Ishikawa (cell line): Measurements from ENCODE around the gene OR9Q1.

Experiments
- CEBPB ChIP-seq: IDR thresholded peaks from 2 replicates; pipeline ENCODE4 v1.6.1; 2012
- CREB1 ChIP-seq: IDR thresholded peaks from 2 replicates; pipeline ENCODE4 v1.6.1; 2012; ENCODE audit warnings: low read depth
- EGR1 ChIP-seq: IDR thresholded peaks from 2 replicates; pipeline ENCODE4 v1.6.1; 2012
- EP300 ChIP-seq: IDR thresholded peaks from 2 replicates; pipeline ENCODE4 v1.6.1; 2012; ENCODE audit warnings: borderline replicate concordance
- FOXM1 ChIP-seq: IDR thresholded peaks from 2 replicates; pipeline ENCODE4 v1.6.1; 2012; ENCODE audit warnings: low read depth, borderline replicate concordance
- NFIC ChIP-seq: IDR thresholded peaks from 2 replicates; pipeline ENCODE4 v1.6.1; 2012
- RAD21 ChIP-seq: IDR thresholded peaks from 2 replicates; pipeline ENCODE4 v1.6.1; 2012; ENCODE audit warnings: low read depth
- TAF1 ChIP-seq: IDR thresholded peaks from 2 replicates; pipeline ENCODE4 v1.6.1; 2012; ENCODE audit warnings: low read depth, mild to moderate bottlenecking
- TEAD4 ChIP-seq: IDR thresholded peaks from 2 replicates; pipeline ENCODE4 v1.6.1; 2012
- YY1 ChIP-seq: IDR thresholded peaks from 2 replicates; pipeline ENCODE4 v1.6.1; 2012; ENCODE audit warnings: low read depth
- ZBTB7A ChIP-seq: IDR thresholded peaks from 2 replicates; pipeline ENCODE4 v1.6.1; 2012; ENCODE audit warnings: low read depth
- TF ChIP-seq, protein P1 (sequence below): IDR thresholded peaks from 2 replicates; pipeline ENCODE4 v1.6.1; 2012; ENCODE audit warnings: low read depth, mild to moderate bottlenecking
- TF ChIP-seq, protein P2 (sequence below): IDR thresholded peaks from 2 replicates; pipeline ENCODE4 v1.6.1; 2012
- TF ChIP-seq, protein P3 (sequence below): IDR thresholded peaks from 2 replicates; pipeline ENCODE4 v1.6.1; 2012

Gene OR9Q1

DNA sequence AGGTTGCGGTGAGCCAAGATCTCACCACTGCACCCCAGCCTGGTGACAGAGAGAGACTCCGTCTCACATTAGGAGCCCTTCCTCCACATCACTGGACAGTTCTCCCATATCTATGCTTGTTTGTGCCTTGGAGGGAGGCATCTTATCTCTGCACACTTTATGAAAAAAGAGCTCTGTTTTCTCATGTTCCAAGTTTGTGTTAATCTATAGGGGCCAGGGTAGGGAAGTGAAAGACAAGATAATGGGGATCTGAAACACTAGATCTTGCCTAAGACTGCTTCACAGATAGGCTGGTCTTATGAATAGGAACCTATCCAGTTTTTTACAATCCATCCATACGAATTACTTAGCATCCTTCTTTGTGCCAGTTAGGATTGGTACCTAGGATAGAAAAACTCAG lies 24.1 kb downstream of the OR9Q1 start:
- TF ChIP-seq ZBTB7A (no peak), TAF1 (no peak), TEAD4 (no peak), EP300 (no peak), FOXM1 (no peak), CREB1 (no peak), NFIC (no peak), YY1 (no peak), EGR1 (no peak), CEBPB (no peak), RAD21 (no peak)
- TF ChIP-seq, protein P1, sequence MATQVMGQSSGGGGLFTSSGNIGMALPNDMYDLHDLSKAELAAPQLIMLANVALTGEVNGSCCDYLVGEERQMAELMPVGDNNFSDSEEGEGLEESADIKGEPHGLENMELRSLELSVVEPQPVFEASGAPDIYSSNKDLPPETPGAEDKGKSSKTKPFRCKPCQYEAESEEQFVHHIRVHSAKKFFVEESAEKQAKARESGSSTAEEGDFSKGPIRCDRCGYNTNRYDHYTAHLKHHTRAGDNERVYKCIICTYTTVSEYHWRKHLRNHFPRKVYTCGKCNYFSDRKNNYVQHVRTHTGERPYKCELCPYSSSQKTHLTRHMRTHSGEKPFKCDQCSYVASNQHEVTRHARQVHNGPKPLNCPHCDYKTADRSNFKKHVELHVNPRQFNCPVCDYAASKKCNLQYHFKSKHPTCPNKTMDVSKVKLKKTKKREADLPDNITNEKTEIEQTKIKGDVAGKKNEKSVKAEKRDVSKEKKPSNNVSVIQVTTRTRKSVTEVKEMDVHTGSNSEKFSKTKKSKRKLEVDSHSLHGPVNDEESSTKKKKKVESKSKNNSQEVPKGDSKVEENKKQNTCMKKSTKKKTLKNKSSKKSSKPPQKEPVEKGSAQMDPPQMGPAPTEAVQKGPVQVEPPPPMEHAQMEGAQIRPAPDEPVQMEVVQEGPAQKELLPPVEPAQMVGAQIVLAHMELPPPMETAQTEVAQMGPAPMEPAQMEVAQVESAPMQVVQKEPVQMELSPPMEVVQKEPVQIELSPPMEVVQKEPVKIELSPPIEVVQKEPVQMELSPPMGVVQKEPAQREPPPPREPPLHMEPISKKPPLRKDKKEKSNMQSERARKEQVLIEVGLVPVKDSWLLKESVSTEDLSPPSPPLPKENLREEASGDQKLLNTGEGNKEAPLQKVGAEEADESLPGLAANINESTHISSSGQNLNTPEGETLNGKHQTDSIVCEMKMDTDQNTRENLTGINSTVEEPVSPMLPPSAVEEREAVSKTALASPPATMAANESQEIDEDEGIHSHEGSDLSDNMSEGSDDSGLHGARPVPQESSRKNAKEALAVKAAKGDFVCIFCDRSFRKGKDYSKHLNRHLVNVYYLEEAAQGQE: no peak
- TF ChIP-seq, protein P2, sequence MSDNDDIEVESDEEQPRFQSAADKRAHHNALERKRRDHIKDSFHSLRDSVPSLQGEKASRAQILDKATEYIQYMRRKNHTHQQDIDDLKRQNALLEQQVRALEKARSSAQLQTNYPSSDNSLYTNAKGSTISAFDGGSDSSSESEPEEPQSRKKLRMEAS: no peak

DNA sequence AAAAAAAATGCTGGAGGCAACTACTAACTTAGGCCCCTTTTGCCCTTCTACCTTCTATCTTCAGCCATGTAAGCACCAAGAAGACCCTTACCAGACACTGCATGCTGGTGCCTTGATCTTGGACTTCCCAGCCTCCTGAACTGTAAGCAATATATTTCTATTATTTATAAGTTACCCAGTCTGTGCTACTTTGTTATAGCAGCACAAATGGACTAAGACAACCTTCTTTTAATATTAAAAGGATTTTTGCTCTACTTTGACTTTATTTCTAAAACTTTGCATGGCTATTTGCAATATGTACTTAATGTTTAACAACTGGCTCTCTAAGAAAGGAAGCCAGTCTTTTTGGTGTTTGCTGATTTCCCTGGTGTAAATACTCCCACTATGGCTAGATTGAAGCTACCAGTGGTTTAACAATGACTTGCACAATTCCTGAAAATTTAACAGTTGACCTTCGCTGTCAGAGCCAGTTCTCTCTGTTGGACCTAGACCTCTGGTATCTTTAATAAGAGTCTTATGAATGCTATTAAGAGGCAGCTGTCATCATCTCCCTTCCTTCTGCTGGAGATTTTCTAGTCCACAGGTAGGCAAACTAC lies 32.2 kb downstream of the OR9Q1 start:
- TF ChIP-seq, protein P3, sequence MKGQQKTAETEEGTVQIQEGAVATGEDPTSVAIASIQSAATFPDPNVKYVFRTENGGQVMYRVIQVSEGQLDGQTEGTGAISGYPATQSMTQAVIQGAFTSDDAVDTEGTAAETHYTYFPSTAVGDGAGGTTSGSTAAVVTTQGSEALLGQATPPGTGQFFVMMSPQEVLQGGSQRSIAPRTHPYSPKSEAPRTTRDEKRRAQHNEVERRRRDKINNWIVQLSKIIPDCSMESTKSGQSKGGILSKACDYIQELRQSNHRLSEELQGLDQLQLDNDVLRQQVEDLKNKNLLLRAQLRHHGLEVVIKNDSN: no peak
- TF ChIP-seq CEBPB (no peak), EGR1 (no peak), YY1 (no peak), ZBTB7A (no peak), RAD21 (no peak), TEAD4 (no peak)
- TF ChIP-seq, protein P2: no peak
- TF ChIP-seq, protein P1: no peak

DNA sequence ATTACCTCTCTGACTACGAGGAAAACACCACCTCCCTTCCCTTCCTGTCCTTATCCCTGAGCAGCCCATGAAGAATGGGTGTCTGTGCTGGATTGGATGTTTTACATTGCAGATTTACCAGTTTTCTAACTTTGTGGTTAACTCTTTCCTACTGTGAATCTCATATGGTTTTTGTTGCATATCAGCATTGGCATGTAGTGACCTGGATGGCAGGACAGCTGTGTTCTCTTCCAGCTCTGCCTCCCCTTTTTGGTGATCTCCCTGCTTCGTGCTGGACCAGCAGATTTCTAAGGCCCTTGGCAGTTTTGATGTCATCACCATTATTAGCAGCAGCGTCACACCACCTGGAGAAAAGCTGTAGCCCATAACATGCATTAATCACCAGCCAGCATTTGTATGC lies 33.8 kb downstream of the OR9Q1 start:
- TF ChIP-seq YY1 (no peak), CREB1 (no peak), TAF1 (no peak), EP300 (no peak)
- TF ChIP-seq, protein P1: no peak
- TF ChIP-seq, protein P3: no peak

DNA sequence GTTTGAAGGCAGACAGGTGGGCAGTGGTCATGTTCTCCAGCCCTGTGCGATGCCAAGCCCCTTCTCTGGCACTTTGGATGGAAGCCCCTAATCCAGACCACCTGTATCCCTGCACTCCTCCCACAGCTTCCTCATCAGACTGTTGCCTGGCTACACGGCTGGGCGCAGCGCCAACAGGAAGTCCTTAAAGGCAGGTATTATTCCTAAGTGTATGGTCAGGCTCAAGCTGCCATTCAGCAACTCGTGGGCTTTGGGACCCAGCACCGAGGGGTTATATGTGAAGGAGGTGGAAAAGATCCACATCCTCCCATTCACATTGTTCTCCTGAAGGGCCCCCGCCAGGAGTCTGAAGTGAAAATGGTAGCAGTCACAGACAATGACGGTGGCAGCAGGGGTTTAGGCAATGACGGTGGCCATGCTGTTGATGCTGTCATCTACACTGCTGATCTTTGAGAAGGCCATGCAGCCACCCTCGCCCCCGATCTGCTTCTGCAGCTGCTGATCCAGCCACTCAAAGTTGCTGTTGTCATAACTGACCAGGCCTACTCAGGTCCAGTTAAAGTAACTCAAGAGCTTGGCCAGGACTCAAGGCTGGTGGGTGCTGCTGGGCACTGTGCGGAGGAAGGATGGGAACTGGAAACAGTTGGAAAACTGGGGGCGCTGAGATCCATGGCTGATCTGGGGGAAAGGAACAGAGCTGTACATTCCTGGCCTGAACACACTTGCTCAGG lies 34.8 kb downstream of the OR9Q1 start:
- no peak for TF ChIP-seq RAD21
- no peak for TF ChIP-seq CREB1
- peak; percentile 27; the same call in 1 of the 2 replicates for TF ChIP-seq NFIC

DNA sequence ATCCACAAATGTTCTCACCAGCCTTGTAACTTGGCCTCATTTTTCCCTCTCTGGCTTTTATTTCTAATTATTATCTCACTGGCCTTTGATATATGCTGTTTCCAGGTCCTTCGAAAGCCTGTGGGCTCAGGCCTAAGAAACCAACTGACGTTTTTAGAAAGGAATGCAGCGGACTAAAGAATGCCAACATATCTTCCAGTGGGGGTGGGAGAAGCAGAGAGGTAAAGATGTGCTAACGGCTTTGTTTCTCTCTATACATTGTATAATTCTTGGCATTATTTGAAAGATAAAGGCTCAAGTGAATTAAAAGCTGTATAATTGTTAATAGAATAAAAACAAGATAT lies 35.3 kb downstream of the OR9Q1 start:
- no peak for TF ChIP-seq FOXM1
- 0 out of 2 replicates have a peak, but pooled peaks have one; percentile 30 for TF ChIP-seq TEAD4
